Testis (tissue), 3 donors: ENCODE measurements around the gene TROAP. TPM values are rescaled to one million over a fixed set of nuclear protein-coding genes. Genes with fewer than 3 reads are reported as not detected.

Experiments
- DNase-seq: peaks from one replicate; pipeline ENCODE4 v3.0.0-alpha.2; 2019
- H3K27ac ChIP-seq, 2 donors: fragments of 200-600 bp; sonication (generic); one replicate each; pipeline ENCODE4 v1.5.1; 2019
- H3K27me3 ChIP-seq: fragments of 200-600 bp; sonication (generic); one replicate; pipeline ENCODE4 v1.5.1; 2019
- H3K36me3 ChIP-seq: fragments of 200-600 bp; sonication (generic); one replicate; pipeline ENCODE4 v1.5.1; 2017; ENCODE audit warnings: low read depth; ENCODE audit errors: missing control alignments
- H3K4me1 ChIP-seq: fragments of 200-600 bp; sonication (generic); one replicate; pipeline ENCODE4 v1.5.1; 2019
- H3K4me3 ChIP-seq, 2 donors: fragments of 200-600 bp; sonication (generic); one replicate each; pipeline ENCODE4 v1.5.1; 2017 to 2019
- H3K9me3 ChIP-seq: fragments of 200-600 bp; sonication (generic); one replicate; pipeline ENCODE4 v1.5.1; 2017
- CTCF ChIP-seq, 3 experiments: fragments of 450-650 bp in 2 of 3; fragments of 200-600 bp in 1 of 3; sonication (generic) in 1 of 3; IDR thresholded peaks; one replicate each; pipeline ENCODE4 v1.5.1; 2016 to 2019; ENCODE audit warnings: antibody characterized with exemption in 3 of 3, mild to moderate bottlenecking in 2 of 3, moderate library complexity in 1 of 3
- POLR2A ChIP-seq: fragments of 450-650 bp; IDR thresholded peaks from one replicate; pipeline ENCODE4 v1.6.1; 2017; ENCODE audit warnings: antibody characterized with exemption, mild to moderate bottlenecking, moderate library complexity
- WGBS, 2 donors: methylation state at CpG; one replicate each; pipeline ENCODE4 v1.1.5; 2018; 5-methylcytosine and 5-hydroxymethylcytosine counted together
- intact Hi-C: fragments of 100-400 bp; cut with DNase I; formaldehyde crosslinking; loops from one replicate; pipeline ENCODE4 v1.15.1; 2023; ENCODE audit warnings: low total_unique reads
- polyA plus RNA-seq: library from polyadenylated mRNA; stranded (reverse); fragments of 350-450 nt; fragmentation: Illumina TruSeq; extraction: RNeasy Lipid Tissue Mini Kit (QIAGEN cat#74804); gene quantifications from one replicate; pipeline ENCODE4 v1.2.3, GENCODE V29; 2014; ENCODE audit warnings: low read depth, low replicate concordance; ENCODE audit not compliant: insufficient read depth
- total RNA-seq, 2 donors: library from RNA; depleted of rRNA; stranded (reverse); fragments of >200 nt; gene quantifications; one replicate each; pipeline ENCODE4 v1.2.3, GENCODE V29; 2016

Gene TROAP
- total and polyA plus RNA-seq, 3 donors from 2014 or later = 22.8 to 61.7 (median 36.1) TPM

- Histone ChIP-seq H3K27ac (no peak overlapping the region), H3K36me3 (no peaks in the 10 kb centered on the region), H3K4me1 (peaks cover 45% of the 10 kb centered on the region), H3K4me3 (peak overlapping the region; percentile 27 to 39), H3K27me3 (no peaks in the 10 kb centered on the region), H3K9me3 (no peaks in the 10 kb centered on the region)
- intact Hi-C loops = loop anchor here (10.0 kb wide), 1 partner anchor 172 kb away; no protein-coding TSS in a partner anchor
- TF ChIP-seq POLR2A = no peak
- no peak for TF ChIP-seq CTCF (IDR thresholded peaks at IDR 0.05)
- no peak for DNase-seq
- WGBS, 2 donors = 4 to 8% methylated on average over 9 to 33 of the region's 33 CpGs
Measured at GRCh38 chr12:49342914-49343731, 20.1 kb downstream of the TROAP start.

- H3K27ac ChIP-seq = no peak overlapping the region
- 22 to 42% methylated on average over 12 to 15 of the region's 15 CpGs for WGBS, 2 donors
- peak overlapping the region in 1 of 2 donors; percentile 49 for H3K4me3 ChIP-seq
Measured at GRCh38 chr12:49344486-49345050, 21.5 kb downstream of the TROAP start.

GRCh38 chr12:49345051-49345824 is 22.2 kb downstream of the TROAP start:
- H3K27me3 ChIP-seq = no peaks in the 10 kb centered on the region
- 2 to 13% methylated on average over 9 to 48 of the region's 70 CpGs for WGBS, 2 donors
- peaks cover 48% of the 10 kb centered on the region for H3K4me1 ChIP-seq
- TF ChIP-seq POLR2A (no peak), CTCF (IDR thresholded peaks at IDR 0.05) (no peak)
- no peaks in the 10 kb centered on the region for H3K36me3 ChIP-seq
- peak; percentile 30 for DNase-seq
- intact Hi-C loops = loop anchor here (10.0 kb wide), 1 partner anchor 170 kb away; no protein-coding TSS in a partner anchor
- H3K27ac ChIP-seq = no peak overlapping the region
- no peaks in the 10 kb centered on the region for H3K9me3 ChIP-seq
- peak overlapping the region; percentile 18 to 49 for H3K4me3 ChIP-seq

More at GRCh38 chr12:49344486-49345050, 21.5 kb downstream of the TROAP start:
- Histone ChIP-seq H3K9me3 (no peaks in the 10 kb centered on the region), H3K36me3 (no peaks in the 10 kb centered on the region), H3K27me3 (no peaks in the 10 kb centered on the region), H3K4me1 (peaks cover 48% of the 10 kb centered on the region)
- no peak for TF ChIP-seq CTCF (IDR thresholded peaks at IDR 0.05)
- peak; percentile 9 for DNase-seq
- intact Hi-C loops = loop anchor here (10.0 kb wide), 1 partner anchor 170 kb away; no protein-coding TSS in a partner anchor

- Histone ChIP-seq H3K27ac (no peak overlapping the region), H3K9me3 (no peaks in the 10 kb centered on the region), H3K4me3 (peak overlapping the region in 1 of 2 donors; percentile 49), H3K27me3 (no peaks in the 10 kb centered on the region), H3K4me1 (peaks cover 48% of the 10 kb centered on the region), H3K36me3 (no peaks in the 10 kb centered on the region)
- intact Hi-C loops = loop anchor here (10.0 kb wide), 1 partner anchor 169 kb away; no protein-coding TSS in a partner anchor
- peak; percentile 12 for DNase-seq
- TF ChIP-seq CTCF (IDR thresholded peaks at IDR 0.05) (no peak), POLR2A (no peak)
- 3% methylated on average over 57 to 61 of the region's 61 CpGs for WGBS, 2 donors
Measured at GRCh38 chr12:49345825-49346658, 23.0 kb downstream of the TROAP start.
